HUES48 (cell line): ENCODE results near the gene IRF2BPL.
A peak's percentile ranks its signal among the peaks of the same experiment; 100 is the strongest.

Experiments
- H3K27ac ChIP-seq: one replicate; pipeline ENCODE4 v1.7.0; 2013; ENCODE audit warnings: low read depth, low read length, inconsistent platforms
- H3K27me3 ChIP-seq: 2 replicates; pipeline ENCODE4 v1.6.1; 2013; ENCODE audit warnings: mild to moderate bottlenecking, low read length; ENCODE audit not compliant: control insufficient read depth, insufficient read depth
- H3K36me3 ChIP-seq: 2 replicates; pipeline ENCODE4 v1.6.1; 2013; ENCODE audit warnings: low read length; ENCODE audit not compliant: control insufficient read depth, insufficient read depth
- H3K4me1 ChIP-seq: 2 replicates; pipeline ENCODE4 v1.6.1; 2013; ENCODE audit warnings: mild to moderate bottlenecking, low read length; ENCODE audit not compliant: control insufficient read depth, insufficient read depth
- H3K4me3 ChIP-seq: 2 replicates; pipeline ENCODE4 v1.5.1; 2013; ENCODE audit warnings: mild to moderate bottlenecking, low read depth, low read length
- H3K9ac ChIP-seq: 2 replicates; pipeline ENCODE4 v1.6.1; 2013; ENCODE audit warnings: mild to moderate bottlenecking, low read depth, low read length, moderate library complexity
- H3K9me3 ChIP-seq: 2 replicates; pipeline ENCODE4 v1.6.1; 2013; ENCODE audit warnings: low read length; ENCODE audit not compliant: control insufficient read depth, insufficient read depth

Gene IRF2BPL

GRCh38 chr14:77032844-77033621 lies 4.5 kb upstream of the IRF2BPL start:
- no peaks in the 10 kb centered on the region for H3K9me3 ChIP-seq
- peaks cover 55% of the 10 kb centered on the region for H3K4me1 ChIP-seq
- peaks cover 9% of the 10 kb centered on the region; the same call in 1 of the 2 replicates for H3K27me3 ChIP-seq
- H3K4me3 ChIP-seq, result peak overlapping the region; percentile 59
- H3K36me3 ChIP-seq, result no peaks in the 10 kb centered on the region
- H3K9ac ChIP-seq, result peak overlapping the region; percentile 76
- peak overlapping the region; percentile 93 for H3K27ac ChIP-seq

- H3K27me3 ChIP-seq, result peaks cover 9% of the 10 kb centered on the region; the same call in 1 of the 2 replicates
- H3K4me1 ChIP-seq, result peaks cover 49% of the 10 kb centered on the region
- peak overlapping the region; percentile 76 for H3K9ac ChIP-seq
- peak overlapping the region; percentile 59 for H3K4me3 ChIP-seq
- H3K27ac ChIP-seq, result peak overlapping the region; percentile 93
- no peaks in the 10 kb centered on the region for H3K36me3 ChIP-seq
- no peaks in the 10 kb centered on the region for H3K9me3 ChIP-seq
Measured at GRCh38 chr14:77032491-77032843, 4.0 kb upstream of the IRF2BPL start.

GRCh38 chr14:77031759-77032490 lies 3.4 kb upstream of the IRF2BPL start:
- Histone ChIP-seq H3K27me3 (peaks cover 4% of the 10 kb centered on the region; the same call in 1 of the 2 replicates), H3K36me3 (no peaks in the 10 kb centered on the region), H3K9me3 (no peaks in the 10 kb centered on the region), H3K9ac (no peak overlapping the region), H3K27ac (peak overlapping the region; percentile 93), H3K4me3 (no peak overlapping the region), H3K4me1 (peaks cover 44% of the 10 kb centered on the region)

GRCh38 chr14:77027538-77028383 lies 747 bp downstream of the IRF2BPL start:
- H3K36me3 ChIP-seq, result peaks cover 13% of the 10 kb centered on the region
- H3K27me3 ChIP-seq, result no peaks in the 10 kb centered on the region
- peaks cover 59% of the 10 kb centered on the region for H3K4me1 ChIP-seq
- H3K4me3 ChIP-seq, result peak overlapping the region; percentile 84
- peak overlapping the region; percentile 96 for H3K27ac ChIP-seq
- H3K9ac ChIP-seq, result peak overlapping the region; percentile 93
- no peaks in the 10 kb centered on the region for H3K9me3 ChIP-seq

- H3K4me3 ChIP-seq, result peak overlapping the region; percentile 84
- H3K9me3 ChIP-seq, result no peaks in the 10 kb centered on the region
- H3K27me3 ChIP-seq, result no peaks in the 10 kb centered on the region
- peak overlapping the region; percentile 96 for H3K27ac ChIP-seq
- H3K9ac ChIP-seq, result peak overlapping the region; percentile 54; the same call in 1 of the 2 replicates
- H3K4me1 ChIP-seq, result peaks cover 52% of the 10 kb centered on the region
- H3K36me3 ChIP-seq, result peaks cover 13% of the 10 kb centered on the region
Measured at GRCh38 chr14:77026930-77027537, 1.5 kb downstream of the IRF2BPL start.

- H3K9me3 ChIP-seq, result no peaks in the 10 kb centered on the region
- peak overlapping the region; percentile 90 for H3K27ac ChIP-seq
- peaks cover 13% of the 10 kb centered on the region for H3K36me3 ChIP-seq
- no peaks in the 10 kb centered on the region for H3K27me3 ChIP-seq
- peak overlapping the region; percentile 71 for H3K9ac ChIP-seq
- H3K4me3 ChIP-seq, result peak overlapping the region; percentile 84
- peaks cover 45% of the 10 kb centered on the region for H3K4me1 ChIP-seq
Measured at GRCh38 chr14:77026166-77026929, 2.2 kb downstream of the IRF2BPL start.

DNA sequence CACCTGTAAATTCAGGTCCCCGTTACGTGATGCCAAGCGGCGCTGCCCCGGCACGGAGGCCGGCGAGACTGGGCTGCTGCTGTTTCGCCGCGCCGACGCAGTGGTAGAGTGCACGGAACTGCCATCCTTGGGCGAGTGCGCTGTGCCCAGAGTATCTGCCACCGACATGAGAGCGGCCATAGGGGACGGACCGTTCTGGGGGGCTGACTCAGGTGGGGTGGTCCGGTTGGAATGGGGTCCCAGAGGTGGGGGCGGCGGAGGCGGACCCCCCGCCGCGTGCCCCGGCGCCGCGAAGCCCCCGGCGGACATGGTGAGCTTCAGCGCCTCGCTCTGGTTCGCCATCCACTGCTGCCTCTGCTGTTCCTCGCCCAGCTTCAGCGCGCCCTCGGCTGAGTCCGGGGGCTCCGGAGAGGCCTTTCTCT lies 2.8 kb downstream of the IRF2BPL start:
- H3K27me3 ChIP-seq, result no peaks in the 10 kb centered on the region
- H3K27ac ChIP-seq, result peak overlapping the region; percentile 90
- H3K36me3 ChIP-seq, result peaks cover 13% of the 10 kb centered on the region
- peak overlapping the region; percentile 50 for H3K9ac ChIP-seq
- peak overlapping the region; percentile 84 for H3K4me3 ChIP-seq
- H3K9me3 ChIP-seq, result no peaks in the 10 kb centered on the region
- H3K4me1 ChIP-seq, result peaks cover 41% of the 10 kb centered on the region

GRCh38 chr14:77024171-77024691 lies 4.3 kb downstream of the IRF2BPL start:
- H3K9me3 ChIP-seq, result no peaks in the 10 kb centered on the region
- H3K4me3 ChIP-seq, result peak overlapping the region; percentile 84
- H3K9ac ChIP-seq, result peak overlapping the region; percentile 63
- peaks cover 34% of the 10 kb centered on the region for H3K4me1 ChIP-seq
- peaks cover 13% of the 10 kb centered on the region for H3K36me3 ChIP-seq
- peak overlapping the region; percentile 90 for H3K27ac ChIP-seq
- H3K27me3 ChIP-seq, result no peaks in the 10 kb centered on the region

DNA sequence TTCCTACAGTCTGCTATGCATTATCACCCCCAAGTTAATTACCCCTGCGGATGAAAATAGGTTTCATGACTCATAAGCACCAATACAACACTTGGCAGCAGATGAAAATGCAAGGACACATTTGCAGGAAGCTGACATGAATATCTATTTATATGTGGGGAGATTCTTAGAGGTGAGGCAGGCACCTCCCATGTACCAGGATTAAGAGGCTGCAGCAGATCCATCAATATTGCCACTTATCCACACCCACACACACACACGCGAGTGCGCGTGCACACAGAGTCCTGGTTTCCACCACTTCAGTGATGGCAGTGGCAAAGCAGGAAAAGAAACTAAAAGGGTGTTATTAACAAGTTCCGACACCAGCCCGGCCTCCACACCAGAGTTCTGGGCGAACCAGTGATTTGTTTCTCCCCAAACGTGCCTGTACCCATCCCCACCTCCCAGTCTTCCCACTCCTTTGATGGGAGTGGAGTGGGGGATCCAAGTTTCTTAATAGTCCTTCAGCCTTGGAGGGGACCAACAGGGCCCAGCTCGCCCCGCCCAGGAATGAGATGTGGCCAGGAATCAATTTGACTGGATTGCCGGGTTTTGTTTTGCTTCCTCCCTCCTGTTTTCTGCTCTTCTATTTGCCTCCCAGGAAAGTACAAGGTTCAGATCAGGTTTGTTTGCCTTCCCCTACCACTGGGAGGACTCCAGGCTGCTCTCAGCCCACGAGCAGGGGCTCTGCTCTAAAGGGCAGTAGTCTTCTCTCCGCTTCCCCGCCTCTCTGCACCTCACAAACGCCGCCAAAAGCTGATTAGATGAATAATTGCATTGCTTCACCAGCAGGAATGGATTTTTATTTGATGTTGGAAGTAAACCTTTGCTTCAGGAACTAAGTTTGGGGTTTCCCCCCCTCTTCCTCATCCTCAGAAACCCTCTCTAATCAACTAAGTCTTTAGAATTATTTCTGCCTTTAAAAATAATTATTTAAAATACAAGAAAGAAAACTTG lies 5.2 kb downstream of the IRF2BPL start:
- Histone ChIP-seq H3K4me1 (peaks cover 30% of the 10 kb centered on the region), H3K4me3 (peak overlapping the region; percentile 84)

More for the DNA sequence above, 5.2 kb downstream of the IRF2BPL start:
- Histone ChIP-seq H3K27ac (peak overlapping the region; percentile 90), H3K9me3 (no peaks in the 10 kb centered on the region), H3K27me3 (no peaks in the 10 kb centered on the region), H3K9ac (no peak overlapping the region), H3K36me3 (peaks cover 13% of the 10 kb centered on the region)
